Suppressor macrophage (primary cell): ENCODE results near the gene HDAC4.
"Not testable (repeated sequence)": the region's sequence is repeated elsewhere in the genome, so short reads cannot be mapped to it uniquely, and the experiment has no call there.

Source experiments
- DNase-seq, 4 experiments: peaks; one replicate each; pipeline ENCODE4 v3.0.0-alpha.2; 2020 to 2022

Gene HDAC4

DNA sequence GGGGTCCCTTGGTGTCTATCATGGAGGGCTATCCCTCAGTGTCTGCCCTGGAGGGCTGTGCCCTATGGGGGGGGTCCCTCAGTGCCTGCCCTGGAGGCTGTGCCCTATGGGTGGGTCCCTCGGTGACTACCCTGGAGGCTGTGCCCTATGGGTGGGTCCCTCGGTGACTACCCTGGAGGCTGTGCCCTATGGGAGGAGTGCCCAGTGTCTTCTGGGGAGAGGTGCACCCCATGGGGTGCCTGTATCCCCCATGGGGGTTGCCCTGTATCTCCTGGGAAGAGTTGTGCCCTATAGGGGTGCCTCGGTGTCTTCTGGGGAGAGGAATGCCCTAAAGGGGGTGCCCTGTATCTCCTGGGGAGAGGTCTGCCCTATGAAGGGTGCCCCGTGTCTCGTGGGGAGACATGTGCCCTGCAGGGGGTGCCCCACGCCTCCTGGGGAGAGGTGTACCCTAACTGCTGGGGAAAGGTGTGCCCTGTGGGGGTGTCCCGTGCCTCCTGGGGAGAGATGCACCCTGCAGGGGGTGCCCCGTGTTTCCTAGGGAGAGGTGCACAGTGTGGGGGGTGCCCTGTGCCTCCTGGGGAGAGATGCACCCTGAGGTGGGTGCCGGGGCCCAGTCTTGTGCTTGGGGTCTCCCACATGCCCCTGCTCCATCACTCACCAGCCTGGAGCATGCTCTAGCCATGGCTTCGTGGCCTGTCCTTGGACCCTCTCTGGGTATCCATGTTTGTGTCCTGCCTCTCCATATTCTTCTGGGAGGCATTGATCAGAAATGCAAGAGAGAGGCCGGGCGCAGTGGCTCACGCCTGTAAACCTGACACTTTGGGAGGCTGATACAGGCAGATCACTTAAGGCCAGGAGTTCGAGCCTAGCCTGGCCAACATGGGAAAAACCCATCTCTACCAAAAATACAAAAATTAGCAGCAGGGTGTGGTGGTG is 215.6 kb downstream of the HDAC4 start:
- DNase-seq, result no peak

DNA sequence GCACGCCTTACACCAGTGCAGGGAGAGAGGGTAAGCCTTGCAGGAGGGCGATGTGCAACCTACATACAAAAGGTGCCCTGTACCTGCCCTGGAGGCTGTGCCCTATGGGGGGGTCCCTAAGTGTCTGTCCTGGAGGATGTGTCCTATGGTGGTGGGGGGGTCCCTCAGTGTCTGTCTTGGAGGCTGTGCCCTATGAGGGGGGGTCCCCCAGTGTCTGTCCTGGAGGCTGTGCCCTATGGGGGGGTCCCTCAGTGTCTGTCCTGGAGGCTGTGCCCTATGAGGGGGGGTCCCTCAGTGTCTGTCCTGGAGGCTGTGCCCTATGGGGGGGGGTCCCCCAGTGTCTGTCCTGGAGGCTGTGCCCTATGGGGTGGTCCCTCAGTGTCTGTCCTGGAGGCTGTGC is 216.6 kb downstream of the HDAC4 start:
- no peak for DNase-seq

DNA sequence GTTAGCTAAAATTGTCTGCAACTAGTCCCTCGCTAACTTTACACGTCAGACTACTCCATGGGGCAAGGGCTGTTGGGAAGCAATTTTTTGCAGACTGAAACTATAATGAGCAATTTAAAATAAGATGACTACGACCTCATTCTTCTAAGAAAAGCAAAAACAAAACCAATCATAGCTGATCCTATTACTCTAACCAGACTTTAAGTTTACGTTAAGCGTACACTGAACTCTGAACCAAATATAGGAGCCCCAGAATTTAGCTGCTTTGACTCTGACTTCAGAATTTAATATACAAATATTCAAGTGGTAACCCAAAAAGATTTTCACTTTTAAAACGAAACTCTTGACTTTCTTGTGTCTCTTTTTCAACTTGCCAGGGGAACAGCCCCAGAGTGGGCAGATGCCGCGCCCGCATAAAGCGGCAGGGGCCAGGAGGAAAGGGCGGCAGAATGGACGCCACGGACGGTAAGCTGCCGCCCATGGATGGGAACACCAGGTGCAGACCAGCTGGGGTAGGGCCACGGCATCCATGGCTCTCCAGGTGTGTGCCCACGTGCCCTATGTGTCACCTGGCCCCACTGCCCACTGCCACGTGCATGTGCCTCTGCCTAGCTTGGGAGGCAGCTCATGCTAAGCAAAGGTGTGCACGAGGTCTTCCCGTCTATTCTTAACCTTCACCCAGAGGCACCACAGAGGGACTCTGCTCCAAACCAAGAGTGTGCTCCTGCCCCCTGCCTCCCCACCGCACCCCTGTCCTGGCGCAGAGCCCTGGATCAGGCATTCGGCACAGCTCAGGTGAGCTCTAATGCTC is 217.6 kb downstream of the HDAC4 start:
- DNase-seq, result no peak

DNA sequence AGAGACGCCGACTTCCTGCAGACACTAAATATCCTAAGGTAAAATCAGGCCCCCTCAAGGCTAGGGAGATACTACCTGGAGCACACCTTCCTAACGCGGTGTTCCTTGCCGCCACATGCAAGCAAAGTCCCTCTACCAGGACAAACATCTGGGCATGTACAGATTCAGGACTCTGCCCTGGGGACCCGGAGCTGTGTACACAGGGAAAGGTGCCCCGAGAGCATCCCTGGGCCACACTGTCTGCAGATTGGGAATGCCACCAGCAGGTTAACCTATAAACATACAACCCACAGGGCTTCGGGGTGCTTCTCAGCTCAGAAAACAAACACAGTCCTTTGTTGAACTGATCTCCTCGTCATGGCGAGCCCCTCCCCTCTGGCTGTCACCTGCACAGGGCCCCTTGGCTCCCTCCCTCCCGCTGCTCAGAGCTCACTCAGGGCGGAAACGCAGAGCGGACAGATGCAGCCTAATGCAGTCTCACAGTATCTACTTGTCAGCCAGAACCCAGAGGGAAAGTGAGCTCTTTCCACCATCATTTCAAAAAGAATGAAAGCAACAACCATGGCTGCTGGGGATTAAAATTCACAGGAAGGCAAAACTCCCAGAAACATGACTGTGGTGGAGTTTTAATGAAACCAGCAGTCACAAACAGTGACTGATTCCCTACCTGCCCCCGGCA is 218.8 kb downstream of the HDAC4 start:
- no peak for DNase-seq

DNA sequence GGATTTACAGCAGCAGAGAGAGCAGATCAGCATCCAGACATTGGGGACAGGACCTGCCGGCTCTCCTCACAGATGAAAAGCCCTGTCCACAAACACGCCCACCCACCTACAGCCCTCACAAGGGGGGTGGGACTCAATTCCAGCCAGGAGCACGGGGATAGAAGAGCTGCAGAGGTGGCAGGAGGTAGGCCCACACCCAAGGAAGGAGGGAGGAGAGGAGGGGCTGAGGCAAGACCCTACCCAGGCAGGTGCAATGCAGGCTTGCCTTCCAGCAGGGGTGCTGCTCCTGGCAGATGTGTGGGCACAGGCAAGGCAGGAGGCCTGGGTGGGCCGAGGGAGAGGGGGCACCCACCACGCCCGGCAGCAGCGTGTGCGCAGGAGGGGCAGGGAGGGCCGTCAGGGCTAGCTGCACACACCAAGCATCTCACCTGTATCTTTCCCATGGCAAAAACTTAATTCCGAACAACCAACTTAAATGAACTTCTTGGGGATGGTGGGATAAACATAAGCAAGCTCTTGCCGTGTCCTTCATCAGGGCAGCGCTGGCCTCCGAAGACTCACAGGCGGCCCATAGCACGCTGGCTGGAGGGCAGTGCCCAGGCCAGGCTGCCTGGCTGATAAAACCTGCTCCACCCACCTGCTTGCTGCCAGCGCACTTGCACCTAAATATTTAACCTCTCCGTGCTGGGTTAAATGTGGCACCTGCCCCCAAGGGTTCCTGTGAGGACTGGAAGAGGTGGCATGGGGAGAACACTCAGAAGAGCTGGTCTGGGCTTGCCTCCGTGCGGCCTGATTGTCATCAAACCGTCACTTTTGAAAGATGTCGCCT is 219.5 kb downstream of the HDAC4 start:
- no peak for DNase-seq

DNA sequence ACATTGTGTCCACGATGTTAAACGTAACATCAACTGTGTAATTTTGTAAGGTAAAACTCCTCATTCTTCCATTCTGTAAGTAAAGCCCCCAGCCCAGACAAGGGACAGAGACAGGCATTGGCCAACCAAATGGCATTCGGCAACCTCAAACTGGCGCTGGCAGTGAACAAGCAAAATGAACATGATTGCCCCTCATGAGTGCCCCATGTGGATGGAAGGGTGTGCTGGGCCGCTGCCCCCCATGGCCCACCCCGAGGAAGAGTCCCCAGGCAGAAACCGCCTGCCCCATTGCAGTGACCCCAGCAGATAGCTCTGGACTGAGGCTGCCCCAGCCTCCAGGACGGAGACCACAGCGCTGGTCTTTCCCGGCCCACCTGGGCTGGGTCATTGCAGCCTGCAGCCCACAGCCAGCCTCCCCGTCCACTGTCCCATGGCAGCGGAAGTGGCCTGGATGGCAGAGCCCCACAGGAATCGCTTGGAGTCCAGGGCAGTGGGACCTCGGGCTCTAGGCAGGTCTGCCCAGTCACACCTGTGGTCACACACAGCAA is 220.2 kb downstream of the HDAC4 start:
- no peak for DNase-seq

DNA sequence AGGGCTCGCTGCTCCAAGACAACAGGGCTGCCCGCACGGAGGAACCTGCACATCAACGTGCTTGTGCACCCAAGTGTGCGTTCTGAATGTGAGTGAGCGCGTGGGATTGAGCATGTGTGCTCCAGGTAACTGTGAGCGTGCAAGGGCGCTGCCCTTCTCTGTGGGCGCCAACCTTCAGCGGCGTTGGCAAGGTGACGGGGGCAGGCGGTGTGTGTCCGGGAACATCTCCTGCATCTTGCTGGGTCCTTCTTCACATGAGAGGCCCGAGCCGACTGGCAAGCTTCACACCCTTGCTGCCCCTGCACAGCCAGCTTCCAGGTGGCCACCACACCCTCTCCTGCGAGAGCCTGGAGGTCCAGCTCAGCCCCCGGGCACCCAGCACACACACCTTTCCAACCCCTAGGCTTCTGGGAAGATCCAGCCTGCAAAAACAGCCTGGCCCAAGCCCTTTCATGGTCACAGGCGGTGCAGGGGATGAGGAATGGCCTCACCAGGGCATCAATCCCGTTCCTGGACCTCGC is 220.9 kb downstream of the HDAC4 start:
- no peak for DNase-seq

DNA sequence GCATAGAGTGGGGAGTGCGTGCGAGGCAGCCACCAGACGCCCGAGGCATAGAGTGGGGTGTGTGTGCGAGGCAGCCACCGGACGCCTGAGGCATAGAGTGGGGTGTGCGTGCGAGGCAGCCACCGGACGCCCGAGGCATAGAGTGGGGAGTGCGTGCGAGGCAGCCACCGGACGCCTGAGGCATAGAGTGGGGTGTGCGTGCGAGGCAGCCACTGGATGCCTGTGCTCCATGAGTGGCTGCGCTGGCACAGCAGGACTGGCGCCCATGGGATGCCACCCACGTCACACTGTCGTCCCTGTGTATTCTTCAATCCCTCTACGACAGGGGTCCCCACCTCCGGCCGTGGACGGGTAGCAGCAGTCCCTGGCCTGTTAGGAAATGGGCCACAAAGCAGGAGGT is 221.9 kb downstream of the HDAC4 start:
- no peak for DNase-seq

DNA sequence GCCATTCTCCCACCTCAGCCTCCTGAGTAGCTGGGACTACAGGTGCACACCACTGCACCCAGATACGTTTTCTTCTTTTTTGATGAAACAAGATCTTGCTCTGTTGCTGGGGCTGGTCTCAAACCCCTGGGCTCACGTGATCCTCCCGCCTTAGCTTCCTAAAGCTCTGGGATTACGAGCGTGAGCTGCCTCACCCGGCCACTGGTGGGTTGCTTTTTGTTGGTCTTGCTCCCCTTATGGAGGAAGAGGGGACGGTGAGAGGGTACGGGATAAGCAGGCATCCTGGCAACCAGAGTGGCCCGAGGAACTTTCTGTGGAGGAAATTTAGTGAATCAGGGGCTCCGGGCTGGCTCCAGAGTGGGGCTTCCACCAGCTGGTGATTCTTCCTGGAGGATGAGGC is 222.3 kb downstream of the HDAC4 start:
- no peak for DNase-seq

DNA sequence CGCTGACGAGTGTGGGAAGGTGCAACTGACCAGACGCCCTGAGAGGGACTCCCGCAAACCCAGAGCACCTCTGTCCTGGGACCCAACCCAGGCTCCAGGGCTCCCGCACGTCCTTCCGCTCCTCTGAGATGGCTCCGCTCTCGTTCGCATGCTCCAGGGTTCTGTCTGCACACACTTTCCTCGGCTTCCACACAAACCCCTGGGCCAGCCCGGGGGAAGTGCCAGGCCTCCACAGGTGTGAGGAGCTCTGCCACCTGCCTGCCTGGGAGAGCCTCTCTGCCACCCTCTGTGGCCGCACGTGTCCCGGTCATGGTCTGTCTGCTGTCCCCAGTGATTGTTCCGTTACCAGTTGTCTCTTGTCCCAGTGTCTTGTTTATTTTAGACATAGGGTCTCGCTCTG is 222.9 kb downstream of the HDAC4 start:
- DNase-seq, result no peak

DNA sequence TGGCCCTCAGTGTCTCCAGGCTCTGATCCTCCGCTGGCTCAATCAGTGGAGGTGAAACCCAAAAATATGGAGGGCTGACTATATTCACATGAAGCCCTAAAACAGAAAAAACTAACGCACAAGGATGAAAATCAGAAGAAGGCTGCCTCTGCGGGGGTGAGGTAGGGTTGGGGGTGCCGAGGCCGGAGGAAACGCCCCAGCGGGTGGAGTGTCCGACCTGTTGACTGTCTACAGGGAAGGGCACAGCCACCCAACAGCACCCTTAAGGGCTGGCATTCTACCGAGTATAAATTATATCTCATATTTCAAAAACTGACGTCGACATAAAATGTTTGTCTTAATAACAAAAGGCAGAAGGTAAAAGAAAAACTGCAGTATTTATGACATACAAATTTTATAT is 223.5 kb downstream of the HDAC4 start:
- no peak for DNase-seq

DNA sequence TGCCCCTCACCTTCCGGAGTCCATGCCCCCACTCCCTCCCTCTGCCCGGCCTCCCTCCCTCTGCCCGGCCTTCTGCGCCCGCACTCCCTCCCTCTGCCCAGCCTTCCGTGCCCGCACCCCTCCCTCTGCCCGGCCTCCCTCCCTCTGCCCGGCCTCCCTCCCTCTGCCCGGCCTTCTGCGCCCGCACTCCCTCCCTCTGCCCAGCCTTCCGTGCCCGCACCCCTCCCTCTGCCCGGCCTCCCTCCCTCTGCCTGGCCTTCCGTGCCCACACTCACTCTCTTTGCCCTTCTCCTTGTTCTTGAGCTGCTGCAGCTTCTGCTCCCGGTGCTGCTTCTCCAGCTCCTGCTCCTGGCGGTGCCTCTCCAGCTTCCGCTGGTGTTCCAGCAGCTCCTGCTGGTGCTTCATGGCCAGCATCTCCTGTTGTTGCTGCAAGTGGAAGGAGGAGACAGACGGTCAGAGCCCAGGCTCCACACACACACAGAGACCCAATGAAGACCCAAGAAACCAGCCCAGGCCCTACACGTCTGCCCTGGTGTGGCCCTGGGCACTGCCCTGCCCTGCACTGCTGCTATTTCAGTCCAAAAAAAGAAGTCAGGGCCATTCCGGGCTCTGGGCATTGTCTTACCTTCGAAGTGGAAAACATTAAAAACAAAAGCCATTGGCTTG is 224.5 kb downstream of the HDAC4 start:
- not testable (repeated sequence) for DNase-seq

DNA sequence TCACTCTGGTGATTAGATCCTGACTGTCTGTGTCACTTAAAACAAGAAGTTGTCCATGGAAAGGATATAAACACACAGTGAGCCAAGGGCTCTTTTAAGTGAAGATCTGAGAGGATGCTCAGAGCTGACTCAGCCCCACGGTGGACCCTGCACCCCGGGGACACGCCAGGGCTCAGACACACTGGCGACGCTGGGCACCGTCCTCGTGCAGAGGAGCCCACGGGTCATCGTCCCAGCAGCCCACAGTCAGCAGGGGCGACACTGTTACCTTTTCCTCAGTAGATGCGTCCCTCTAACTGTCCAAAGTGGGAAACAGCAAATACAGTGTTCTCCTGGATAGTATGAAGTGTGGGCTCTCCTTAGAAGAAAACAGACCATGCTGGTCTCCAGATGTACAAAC is 225.6 kb downstream of the HDAC4 start:
- DNase-seq, result no peak

DNA sequence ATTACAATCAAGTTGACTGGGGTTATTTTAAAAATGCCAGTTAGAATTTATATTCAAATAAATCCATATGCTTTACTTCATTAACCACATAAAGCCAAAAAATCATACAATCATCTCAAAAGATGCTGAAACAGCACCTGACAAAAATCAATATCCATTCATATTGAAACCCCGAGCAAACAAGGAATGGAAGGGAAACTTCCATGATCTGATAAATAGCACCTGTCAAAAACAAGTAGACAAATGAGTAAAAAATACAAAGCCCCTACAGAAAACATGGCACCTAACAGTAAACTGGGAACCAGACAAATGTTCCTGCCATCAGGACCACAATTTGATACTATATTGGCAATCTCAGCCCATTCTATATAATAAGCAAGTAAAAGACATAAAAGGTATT is 227.5 kb downstream of the HDAC4 start:
- no peak for DNase-seq

DNA sequence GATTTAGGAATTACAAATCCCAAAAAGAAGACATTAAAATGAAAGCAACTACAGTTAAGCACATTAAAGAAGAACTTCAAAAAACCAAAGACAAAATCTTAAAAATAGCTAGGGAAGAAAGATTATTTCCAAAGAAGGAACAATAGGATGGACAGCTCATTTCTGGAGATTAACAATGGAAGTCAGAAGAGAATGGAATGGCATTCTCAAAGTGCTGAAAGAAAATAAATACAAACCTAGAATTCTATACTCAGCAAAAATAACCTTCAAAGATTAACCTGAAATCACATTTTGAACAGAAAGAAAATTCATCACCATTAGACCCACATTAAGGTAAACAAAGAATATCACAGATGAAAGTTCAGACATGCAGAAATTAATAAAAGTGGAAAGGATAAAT is 229.2 kb downstream of the HDAC4 start:
- no peak for DNase-seq

DNA sequence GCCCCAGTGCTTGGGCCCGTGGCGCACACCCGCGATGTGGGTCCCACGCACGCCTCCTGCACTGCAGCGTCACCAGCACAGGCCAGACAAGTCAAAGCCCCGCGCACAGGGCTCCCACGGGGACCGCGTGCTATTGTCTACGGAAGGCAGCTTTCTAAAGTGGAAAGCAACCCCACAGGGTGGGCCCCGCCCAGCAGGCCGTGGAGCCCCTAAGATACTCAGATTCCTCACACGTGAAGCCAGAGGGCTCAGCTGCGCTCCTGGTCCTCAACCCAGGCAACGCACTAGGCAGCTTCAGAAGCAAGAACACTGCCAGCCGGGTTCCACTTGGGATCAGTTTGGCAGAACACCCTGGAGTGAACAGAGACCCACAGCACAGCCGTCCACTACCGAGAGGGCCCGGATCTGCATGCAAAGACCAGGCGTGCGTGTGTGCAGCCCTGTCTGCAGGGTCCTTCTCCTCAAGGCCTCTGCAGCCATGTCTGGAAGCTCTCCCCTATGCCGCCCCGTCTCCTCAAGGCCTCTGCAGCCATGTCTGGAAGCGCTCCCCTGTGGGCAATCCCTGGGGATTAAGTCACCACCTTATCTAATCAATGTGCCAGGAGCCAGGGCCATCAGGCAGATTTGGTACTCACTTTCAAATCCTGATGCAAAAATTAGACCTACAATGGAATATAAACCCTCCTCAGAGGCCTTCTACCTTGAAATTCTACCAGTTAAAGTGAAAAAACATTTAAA is 231.3 kb downstream of the HDAC4 start:
- DNase-seq, result no peak

DNA sequence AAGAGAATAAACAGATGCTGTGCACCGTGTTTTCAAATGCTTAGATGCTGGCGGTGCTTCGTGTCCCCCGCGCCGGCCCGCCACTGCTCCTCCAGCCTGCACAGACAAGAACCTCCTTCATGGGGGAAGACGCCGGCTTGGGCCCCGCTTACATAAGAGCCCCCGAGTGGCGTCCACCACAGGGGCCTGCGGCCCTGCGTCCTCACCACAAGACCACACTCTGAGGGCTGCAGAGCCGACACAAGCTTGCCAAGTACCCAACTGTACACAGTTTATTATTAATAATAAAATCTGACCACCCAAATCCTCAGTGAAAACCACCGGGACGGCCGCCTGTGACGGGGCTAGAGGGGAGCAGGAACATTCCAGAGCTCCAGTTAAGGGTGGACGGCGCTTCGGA is 232.2 kb downstream of the HDAC4 start:
- no peak for DNase-seq

DNA sequence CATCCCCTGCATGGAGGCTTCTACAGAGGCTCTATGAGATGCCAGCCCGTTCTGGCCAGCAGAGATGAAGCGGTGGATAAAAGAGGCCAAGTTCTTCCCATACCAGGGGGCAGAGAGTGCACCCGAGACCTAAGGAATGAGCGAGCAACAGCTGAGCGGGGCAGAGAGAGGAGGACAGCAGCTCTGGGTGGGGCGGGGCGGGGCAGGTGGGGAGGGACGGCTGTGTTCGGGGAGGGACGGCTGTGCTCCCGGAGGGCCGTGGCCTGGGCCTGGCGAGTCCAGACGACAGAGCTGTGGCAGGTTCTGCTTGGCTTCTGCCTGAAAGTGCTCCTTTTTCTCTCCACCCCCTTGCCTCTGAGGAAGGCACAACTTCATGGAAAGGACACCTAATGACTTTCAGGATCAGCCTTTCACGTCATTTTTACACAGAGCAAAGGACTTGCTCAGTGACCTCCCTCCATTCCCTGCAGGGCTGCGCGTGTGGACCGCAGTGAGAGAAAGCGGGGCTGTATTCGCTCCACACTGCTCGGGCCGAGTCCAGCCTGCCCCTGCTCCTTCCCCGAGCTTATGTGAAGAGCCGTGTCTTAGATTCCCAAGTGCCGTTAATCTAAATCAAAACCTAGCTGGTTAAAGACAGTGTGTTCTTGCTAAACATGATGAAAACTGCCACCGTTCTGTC is 232.9 kb downstream of the HDAC4 start:
- no peak for DNase-seq

DNA sequence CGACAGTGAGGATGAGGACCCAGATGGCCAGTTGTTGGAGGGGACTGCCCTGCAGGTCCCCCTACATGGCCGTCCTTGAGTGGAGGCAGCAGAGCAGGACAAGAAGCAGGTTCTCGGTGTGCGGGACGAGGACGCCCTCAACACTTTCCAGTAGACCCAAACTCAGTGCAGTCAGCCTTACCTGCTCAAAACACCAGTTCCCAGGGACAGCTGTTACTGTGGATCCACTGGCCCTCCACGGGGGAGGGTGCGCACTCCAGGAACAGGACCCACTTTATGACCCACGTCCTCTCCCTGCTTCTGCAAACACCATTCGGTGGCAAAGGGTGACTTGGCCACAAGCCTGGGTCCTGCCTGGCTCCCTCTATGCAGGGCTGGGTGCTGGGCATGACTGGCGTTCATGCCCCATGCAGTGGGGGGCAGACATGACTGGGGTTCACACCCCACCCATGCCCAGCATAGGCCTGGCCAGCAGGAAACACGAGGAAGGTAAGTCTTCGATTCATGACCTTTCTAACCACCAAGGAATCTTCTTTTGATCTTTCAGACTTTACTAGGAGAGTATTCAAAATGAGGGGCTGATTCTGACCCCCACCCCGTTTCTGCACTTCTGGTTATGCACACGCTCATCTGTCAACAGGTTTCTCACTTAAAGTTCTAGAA is 233.7 kb downstream of the HDAC4 start:
- DNase-seq, result no peak
